Measurements from ENCODE around the gene GLI2.

DNA sequence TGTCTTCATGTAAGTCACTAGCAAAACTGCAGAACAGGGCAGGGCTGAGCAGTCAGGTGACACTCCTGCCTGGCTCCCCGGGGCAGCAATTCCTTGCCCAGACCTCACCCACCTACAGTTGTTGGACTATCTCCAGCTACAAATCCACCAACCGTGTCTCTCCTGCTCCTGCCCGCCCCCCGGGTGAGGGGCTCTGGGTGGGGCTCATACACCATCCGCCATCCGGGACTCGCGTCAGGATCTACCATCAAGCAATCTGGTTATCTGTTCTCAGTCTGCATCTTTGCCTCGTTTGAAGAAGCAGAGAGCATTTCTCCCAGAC lies 13.5 kb upstream of the GLI2 start:
- TF ChIP-seq, protein P1, sequence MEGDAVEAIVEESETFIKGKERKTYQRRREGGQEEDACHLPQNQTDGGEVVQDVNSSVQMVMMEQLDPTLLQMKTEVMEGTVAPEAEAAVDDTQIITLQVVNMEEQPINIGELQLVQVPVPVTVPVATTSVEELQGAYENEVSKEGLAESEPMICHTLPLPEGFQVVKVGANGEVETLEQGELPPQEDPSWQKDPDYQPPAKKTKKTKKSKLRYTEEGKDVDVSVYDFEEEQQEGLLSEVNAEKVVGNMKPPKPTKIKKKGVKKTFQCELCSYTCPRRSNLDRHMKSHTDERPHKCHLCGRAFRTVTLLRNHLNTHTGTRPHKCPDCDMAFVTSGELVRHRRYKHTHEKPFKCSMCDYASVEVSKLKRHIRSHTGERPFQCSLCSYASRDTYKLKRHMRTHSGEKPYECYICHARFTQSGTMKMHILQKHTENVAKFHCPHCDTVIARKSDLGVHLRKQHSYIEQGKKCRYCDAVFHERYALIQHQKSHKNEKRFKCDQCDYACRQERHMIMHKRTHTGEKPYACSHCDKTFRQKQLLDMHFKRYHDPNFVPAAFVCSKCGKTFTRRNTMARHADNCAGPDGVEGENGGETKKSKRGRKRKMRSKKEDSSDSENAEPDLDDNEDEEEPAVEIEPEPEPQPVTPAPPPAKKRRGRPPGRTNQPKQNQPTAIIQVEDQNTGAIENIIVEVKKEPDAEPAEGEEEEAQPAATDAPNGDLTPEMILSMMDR (IDR thresholded peaks at IDR 0.05): no peak
- TF ChIP-seq POLR2A (IDR thresholded peaks at IDR 0.05): no peak
- no peak for TF ChIP-seq POLR2AphosphoS5 (IDR thresholded peaks at IDR 0.05)
- no peak for TF ChIP-seq EP300 (IDR thresholded peaks at IDR 0.05)
